Activated CD8-positive, alpha-beta T cell treated with anti-CD3 and anti-CD28 coated beads for 36 hours (primary cell): Measurements from ENCODE around the gene LST1. TPM values are rescaled to one million over a fixed set of nuclear protein-coding genes. Genes with fewer than 3 reads are reported as not detected.

Experiments
- ATAC-seq: fragments of 200-7000 bp; cut with Tn5 transposase; one replicate; pipeline ENCODE4 v1.10.0; 2021; ENCODE audit warnings: mild to moderate bottlenecking, moderate library complexity
- CTCF ChIA-PET: fragments of 350-600 bp; sonication (Branson Sonifier 250); formaldehyde crosslinking; loops from one replicate; lab custom pipeline; 2021; ENCODE audit warnings: antibody characterized with exemption; lab: Charles Lee
- POLR2A ChIA-PET: fragments of 350-600 bp; sonication (Branson Sonifier 250); formaldehyde crosslinking; loops from one replicate; lab custom pipeline; 2021; ENCODE audit warnings: antibody characterized with exemption; lab: Charles Lee
- DNase-seq: peaks from one replicate; pipeline ENCODE4 v3.0.0-alpha.2; 2020
- H3K27ac Mint-ChIP-seq: one replicate; pipeline ENCODE4 v1.8.0; 2021; ENCODE audit warnings: mild to moderate bottlenecking, mixed read lengths
- H3K27me3 Mint-ChIP-seq: one replicate; pipeline ENCODE4 v1.8.0; 2021; ENCODE audit warnings: mixed read lengths
- H3K36me3 Mint-ChIP-seq: one replicate; pipeline ENCODE4 v1.8.0; 2021; ENCODE audit warnings: low read depth, mixed read lengths
- H3K4me1 Mint-ChIP-seq: one replicate; pipeline ENCODE4 v1.8.0; 2021; ENCODE audit warnings: low read depth, mixed read lengths
- H3K4me3 Mint-ChIP-seq: one replicate; pipeline ENCODE4 v1.8.0; 2021; ENCODE audit warnings: mild to moderate bottlenecking, moderate library complexity, mixed read lengths
- H3K9me3 Mint-ChIP-seq: one replicate; pipeline ENCODE4 v1.8.0; 2021; ENCODE audit warnings: mixed read lengths
- CTCF ChIP-seq: fragments of 200-600 bp; IDR thresholded peaks from one replicate; pipeline ENCODE4 v1.8.0; 2022; ENCODE audit warnings: antibody characterized with exemption, mild to moderate bottlenecking
- intact Hi-C: fragments of 100-400 bp; cut with micrococcal nuclease; formaldehyde crosslinking; loops from one replicate; pipeline ENCODE4 v1.10.0; 2022
- total RNA-seq, 2 experiments: library from RNA; stranded (reverse); gene quantifications; one replicate each; pipeline ENCODE4 v1.2.3, GENCODE V29; 2021

The LST1 gene
- total RNA-seq, 2 experiments from 2014 or later: 40.4 to 43.6 TPM

DNA sequence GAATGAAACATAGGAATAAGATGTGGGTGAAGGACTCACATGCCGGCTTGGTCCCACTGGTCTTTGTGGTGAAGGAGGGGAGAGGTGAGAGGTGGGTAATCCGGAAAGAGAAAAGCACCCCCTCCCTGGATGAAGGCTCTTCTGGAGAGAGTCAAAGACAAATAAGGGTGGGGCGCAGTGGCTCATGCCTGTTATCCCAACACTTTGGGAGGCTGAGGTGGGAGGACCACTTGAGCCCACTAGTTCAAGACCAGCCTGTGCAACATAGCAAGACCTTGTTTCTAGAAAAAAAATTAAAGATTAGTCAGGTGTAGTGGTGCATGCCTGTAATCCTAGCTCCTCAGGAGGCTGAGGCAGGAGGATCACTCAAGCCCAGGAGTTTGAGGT is 7.0 kb upstream of the LST1 start:
- ChIA-PET CTCF (interaction anchor here (38.9 to 56.2 kb wide), 2 partner anchors 13 to 18 kb away, joined by 2542 read pairs; partner anchors contain the start of genes ATP6V1G2, DDX39B, LST1 and LTA), POLR2A (interaction anchor here (1.3 to 35.7 kb wide), 5 partner anchors 5 to 38 kb away, joined by 3 to 1181 read pairs (median 97); partner anchors contain the start of genes DDX39B, LST1, LTA and LTB)
- no peaks in the 10 kb centered on the region for H3K9me3 Mint-ChIP-seq
- intact Hi-C loops: no loop called here
- H3K4me1 Mint-ChIP-seq: peaks cover 44% of the 10 kb centered on the region
- H3K4me3 Mint-ChIP-seq: peak overlapping the region; percentile 96
- peaks cover 74% of the 10 kb centered on the region for H3K36me3 Mint-ChIP-seq
- peak overlapping the region; percentile 93 for H3K27ac Mint-ChIP-seq
- TF ChIP-seq CTCF: no peak
- no peaks in the 10 kb centered on the region for H3K27me3 Mint-ChIP-seq
- no peak for ATAC-seq
- DNase-seq: peak; percentile 49

DNA sequence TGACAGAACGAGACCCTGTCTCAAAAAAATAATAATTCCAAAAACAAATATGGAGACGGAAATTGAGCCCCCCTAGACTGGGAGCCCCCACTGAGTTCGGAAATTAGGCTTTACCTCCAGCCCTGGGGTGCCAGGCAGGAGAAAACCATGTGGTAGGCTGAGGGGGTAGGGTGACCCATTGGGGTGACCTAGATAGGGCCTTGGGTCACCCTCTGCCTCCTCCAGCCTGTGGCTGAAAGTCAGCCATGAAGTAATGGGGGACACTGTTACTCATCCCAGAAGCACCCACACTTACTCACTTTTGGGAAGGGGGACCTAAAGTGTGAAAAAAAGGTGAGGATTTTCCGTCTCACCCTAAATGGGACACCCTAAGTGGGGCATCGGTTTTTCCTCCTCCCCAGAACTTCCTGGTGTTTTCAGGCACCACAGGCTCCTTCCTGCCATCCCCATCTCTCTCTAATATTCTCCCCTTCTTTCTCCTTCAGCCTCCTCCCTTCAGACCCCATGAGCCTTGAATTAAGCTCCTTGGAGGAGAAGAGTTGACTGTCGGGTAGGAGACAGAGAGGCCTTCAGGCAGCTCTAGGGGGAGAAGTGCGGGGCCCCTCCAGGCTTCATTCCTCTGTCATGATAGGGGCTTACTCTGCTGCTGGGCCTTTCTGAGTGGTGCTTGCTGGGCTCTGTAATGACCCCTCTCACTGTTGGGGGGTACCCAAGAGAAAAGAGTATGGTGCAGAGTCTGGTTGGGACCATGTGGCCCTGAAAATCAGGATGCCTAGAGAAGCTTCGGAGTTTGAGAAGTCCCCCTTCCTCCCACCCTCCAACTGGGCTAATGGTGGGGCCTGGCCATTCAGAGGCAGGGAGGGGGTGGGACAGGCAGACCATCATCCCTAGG is 6.3 kb upstream of the LST1 start:
- Mint-ChIP-seq H3K27ac (peak overlapping the region; percentile 93), H3K9me3 (no peaks in the 10 kb centered on the region), H3K4me1 (peaks cover 43% of the 10 kb centered on the region), H3K4me3 (peak overlapping the region; percentile 96), H3K27me3 (no peaks in the 10 kb centered on the region), H3K36me3 (peaks cover 70% of the 10 kb centered on the region)
- ATAC-seq (peak; percentile 12), DNase-seq (peak; percentile 58)
- POLR2A ChIA-PET: interaction anchor here (0.7 to 35.7 kb wide), 10 partner anchors 4 to 84 kb away, joined by 3 to 1181 read pairs (median 4); partner anchors contain the start of genes DDX39B, LST1, LTA and LTB
- CTCF ChIA-PET: interaction anchor here (1.0 to 56.2 kb wide), 9 partner anchors 12 to 251 kb away, joined by 3 to 2542 read pairs (median 4); partner anchors contain the start of genes AIF1, APOM, ATP6V1G2 and DDX39B
- no peak for TF ChIP-seq CTCF
- intact Hi-C loops: loop anchor here (5.0 kb wide), 1 partner anchor 32 kb away; the partner anchor contains the start of genes ATP6V1G2 and NFKBIL1

GRCh38 chr6:31580438-31580740 is 5.7 kb upstream of the LST1 start:
- Mint-ChIP-seq H3K4me3 (peak overlapping the region; percentile 96), H3K9me3 (no peaks in the 10 kb centered on the region), H3K4me1 (peaks cover 42% of the 10 kb centered on the region), H3K27me3 (no peaks in the 10 kb centered on the region), H3K27ac (peak overlapping the region; percentile 93), H3K36me3 (peaks cover 66% of the 10 kb centered on the region)
- CTCF ChIA-PET: interaction anchor here (1.0 to 56.2 kb wide), 9 partner anchors 12 to 250 kb away, joined by 3 to 2542 read pairs (median 4); partner anchors contain the start of genes AIF1, APOM, ATP6V1G2 and DDX39B
- DNase-seq (no peak), ATAC-seq (peak; percentile 5)
- no peak for TF ChIP-seq CTCF
- POLR2A ChIA-PET: interaction anchor here (0.7 to 35.7 kb wide), 11 partner anchors 4 to 811 kb away, joined by 3 to 1181 read pairs (median 4); partner anchors contain the start of genes DDX39B, LST1, LTA and LTB
- intact Hi-C loops: loop anchor here (5.0 kb wide), 1 partner anchor 33 kb away; the partner anchor contains the start of genes ATP6V1G2 and NFKBIL1

DNA sequence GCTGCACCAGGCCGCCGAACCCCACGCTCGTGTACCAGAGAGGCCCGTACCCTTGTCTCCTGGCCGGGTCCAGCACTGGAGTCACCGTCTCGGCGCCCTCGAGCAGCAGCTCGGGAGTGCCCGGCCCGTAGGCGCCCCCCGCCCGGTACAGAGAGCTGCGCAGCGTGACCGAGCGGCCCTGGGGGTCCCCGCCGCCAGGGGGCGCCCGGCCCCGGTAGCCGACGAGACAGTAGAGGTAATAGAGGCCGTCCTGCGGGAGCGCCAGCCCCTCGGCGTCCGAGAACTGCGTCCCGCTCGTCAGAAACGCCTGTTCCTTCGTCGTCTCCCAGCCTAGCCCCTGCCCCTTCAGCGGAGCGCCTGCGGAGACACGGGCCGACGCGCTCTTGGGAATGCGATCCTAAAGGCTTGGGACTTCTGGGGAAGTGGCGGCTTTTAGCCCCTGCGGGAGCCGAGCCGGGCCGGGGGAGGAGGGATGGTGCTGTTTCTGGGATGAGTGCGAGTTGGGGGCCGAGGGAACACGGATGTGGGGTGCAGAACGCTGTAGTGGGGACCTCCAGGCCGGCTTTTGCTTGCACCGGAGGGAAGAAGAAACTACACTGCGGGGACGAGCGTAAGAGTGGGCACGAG is 5.2 kb upstream of the LST1 start:
- peak; percentile 92 for DNase-seq
- peaks cover 47% of the 10 kb centered on the region for H3K4me1 Mint-ChIP-seq
- TF ChIP-seq CTCF: peak; percentile 97
- intact Hi-C loops: loop anchor here (1.0 to 5.0 kb wide), 2 partner anchors 16 to 34 kb away; partner anchors contain the start of genes ATP6V1G2 and NFKBIL1
- CTCF ChIA-PET: interaction anchor here (1.0 to 56.2 kb wide), 9 partner anchors 11 to 249 kb away, joined by 3 to 2542 read pairs (median 4); partner anchors contain the start of genes AIF1, APOM, ATP6V1G2 and DDX39B
- H3K36me3 Mint-ChIP-seq: peaks cover 61% of the 10 kb centered on the region
- POLR2A ChIA-PET: interaction anchor here (0.7 to 35.7 kb wide), 13 partner anchors 3 to 811 kb away, joined by 3 to 1181 read pairs (median 4); partner anchors contain the start of genes ATP6V1G2, DDX39B, LST1 and LTA
- no peaks in the 10 kb centered on the region for H3K9me3 Mint-ChIP-seq
- H3K4me3 Mint-ChIP-seq: peak overlapping the region; percentile 96
- peak overlapping the region; percentile 98 for H3K27ac Mint-ChIP-seq
- H3K27me3 Mint-ChIP-seq: no peaks in the 10 kb centered on the region
- peak; percentile 55 for ATAC-seq
